GM12892 (cell line): ENCODE data around the gene OSBPL5.

Experiments
- POLR2A ChIP-seq: IDR thresholded peaks from 2 replicates; pipeline ENCODE4 v1.6.1; 2011; ENCODE audit warnings: low read depth, low read length, control low read depth
- POLR2AphosphoS5 ChIP-seq: IDR thresholded peaks from 2 replicates; pipeline ENCODE4 v1.6.1; 2011; ENCODE audit warnings: low read depth, low read length, control low read depth
- TAF1 ChIP-seq: IDR thresholded peaks from 2 replicates; pipeline ENCODE4 v1.6.1; 2011; ENCODE audit warnings: low read depth, mild to moderate bottlenecking, control low read depth, low read length, borderline replicate concordance

DNA sequence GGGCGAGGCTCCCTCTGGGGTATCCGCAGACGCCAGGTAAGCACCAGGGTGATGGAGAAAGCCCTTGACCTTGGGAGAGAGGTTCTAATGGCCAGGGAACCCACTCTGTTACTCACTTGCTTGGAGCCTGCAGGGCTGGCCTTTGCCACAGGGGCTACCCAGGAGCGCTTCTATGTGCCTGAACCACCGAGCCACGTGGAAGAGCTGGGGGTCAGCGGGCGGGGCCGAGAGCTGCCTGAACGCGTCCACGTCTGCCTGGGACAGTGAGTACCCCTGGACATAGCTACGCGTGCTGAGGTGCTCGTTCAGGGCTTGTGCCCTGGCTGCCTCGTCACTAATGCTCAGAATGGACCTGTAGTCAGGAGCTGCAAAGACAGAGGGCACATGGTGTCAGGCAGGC, 117.5 kb downstream of the OSBPL5 start:
- TF ChIP-seq TAF1 (no peak), POLR2AphosphoS5 (no peak), POLR2A (no peak)
